WTC11 (cell line): ENCODE measurements around the gene PRR5L. TPM values are rescaled to one million over a fixed set of nuclear protein-coding genes. Genes with fewer than 3 reads are reported as not detected.

ENCODE experiments used
- ATAC-seq: fragments of 200-7000 bp; cut with Tn5 transposase; 2 replicates; pipeline ENCODE4 v1.10.0; 2021; ENCODE audit warnings: mild to moderate bottlenecking, moderate library complexity
- CTCF ChIA-PET: fragments of 300-600 bp; sonication (Branson Sonifier 250); formaldehyde crosslinking; loops from one replicate; lab custom pipeline; 2021; ENCODE audit warnings: antibody characterized with exemption; lab: Charles Lee
- POLR2A ChIA-PET: fragments of 350-600 bp; sonication (Branson Sonifier 250); formaldehyde crosslinking; loops from one replicate; lab custom pipeline; 2021; ENCODE audit warnings: antibody characterized with exemption; lab: Charles Lee
- DNase-seq: peaks from one replicate; pipeline ENCODE4 v3.0.0; 2021; ENCODE audit warnings: low spot score
- H3K27ac Mint-ChIP-seq: 2 replicates; pipeline ENCODE4 v1.8.0; 2021; ENCODE audit warnings: mixed read lengths
- H3K27me3 Mint-ChIP-seq: 2 replicates; pipeline ENCODE4 v1.8.0; 2021; ENCODE audit warnings: low read depth, mild to moderate bottlenecking, moderate library complexity, mixed read lengths
- H3K36me3 Mint-ChIP-seq: 2 replicates; pipeline ENCODE4 v1.8.0; 2021; ENCODE audit warnings: mixed read lengths
- H3K4me1 Mint-ChIP-seq: 2 replicates; pipeline ENCODE4 v1.8.0; 2022; ENCODE audit warnings: mixed read lengths
- H3K4me3 Mint-ChIP-seq: 2 replicates; pipeline ENCODE4 v1.8.0; 2021; ENCODE audit warnings: mild to moderate bottlenecking, moderate library complexity, mixed read lengths
- H3K9me3 Mint-ChIP-seq: 2 replicates; pipeline ENCODE4 v1.8.0; 2021; ENCODE audit warnings: mixed read lengths
- ELF4 ChIP-seq: sonication (generic); formaldehyde crosslinking; IDR thresholded peaks from 2 replicates; pipeline ENCODE4 v1.8.1; 2022; ENCODE audit warnings: low read depth, mild to moderate bottlenecking, moderate library complexity, missing genetic modification reagents
- MYBL2 ChIP-seq: sonication (generic); formaldehyde crosslinking; IDR thresholded peaks from 2 replicates; pipeline ENCODE4 v1.8.1; 2023; ENCODE audit warnings: mild to moderate bottlenecking, moderate library complexity, missing genetic modification reagents
- OVOL2 ChIP-seq: fragments of 250-450 bp; sonication (Bioruptor Pico); IDR thresholded peaks from 2 replicates; pipeline ENCODE4 v1.9.0; 2021; ENCODE audit warnings: mild to moderate bottlenecking, borderline replicate concordance
- RORB ChIP-seq: fragments of 250-450 bp; sonication (Bioruptor Pico); IDR thresholded peaks from 2 replicates; pipeline ENCODE4 v1.9.0; 2021; ENCODE audit warnings: mild to moderate bottlenecking
- USF2 ChIP-seq: sonication (generic); formaldehyde crosslinking; IDR thresholded peaks from 2 replicates; pipeline ENCODE4 v1.8.1; 2023; ENCODE audit warnings: mild to moderate bottlenecking, missing genetic modification reagents, moderate library complexity
- ZNF317 ChIP-seq: sonication (generic); formaldehyde crosslinking; IDR thresholded peaks from 2 replicates; pipeline ENCODE4 v1.8.1; 2023; ENCODE audit warnings: low read depth, mild to moderate bottlenecking, moderate library complexity, missing genetic modification reagents, borderline replicate concordance
- ZNF671 ChIP-seq: fragments of 250-450 bp; sonication (Bioruptor Pico); IDR thresholded peaks from 2 replicates; pipeline ENCODE4 v1.8.0; 2021; ENCODE audit warnings: mild to moderate bottlenecking
- total RNA-seq: library from RNA; stranded (reverse); gene quantifications from 3 replicates; pipeline ENCODE4 v1.2.3, GENCODE V29; 2021
- TF ChIP-seq, protein P1 (sequence below): sonication (generic); formaldehyde crosslinking; IDR thresholded peaks from 2 replicates; pipeline ENCODE4 v1.8.0; 2023; ENCODE audit warnings: mild to moderate bottlenecking, missing genetic modification reagents
- TF ChIP-seq, protein P2 (sequence below): sonication (generic); formaldehyde crosslinking; IDR thresholded peaks from 2 replicates; pipeline ENCODE4 v1.8.1; 2023; ENCODE audit warnings: mild to moderate bottlenecking, missing genetic modification reagents, moderate library complexity
- TF ChIP-seq, protein P3 (sequence below): sonication (generic); formaldehyde crosslinking; IDR thresholded peaks from 2 replicates; pipeline ENCODE4 v1.8.1; 2023; ENCODE audit warnings: mild to moderate bottlenecking, moderate library complexity, missing genetic modification reagents
- TF ChIP-seq, protein P4 (sequence below): sonication (generic); formaldehyde crosslinking; IDR thresholded peaks from 2 replicates; pipeline ENCODE4 v1.8.1; 2022; ENCODE audit warnings: missing genetic modification reagents, borderline replicate concordance
- TF ChIP-seq, protein P5 (sequence below): sonication (generic); formaldehyde crosslinking; IDR thresholded peaks from 2 replicates; pipeline ENCODE4 v1.8.0; 2022; ENCODE audit warnings: mild to moderate bottlenecking, missing genetic modification reagents
- TF ChIP-seq, protein P6 (sequence below): sonication (generic); formaldehyde crosslinking; IDR thresholded peaks from 2 replicates; pipeline ENCODE4 v1.8.1; 2023; ENCODE audit warnings: mild to moderate bottlenecking, missing genetic modification reagents
- TF ChIP-seq, protein P7 (sequence below): sonication (generic); formaldehyde crosslinking; IDR thresholded peaks from 2 replicates; pipeline ENCODE4 v1.8.1; 2022; ENCODE audit warnings: mild to moderate bottlenecking, missing genetic modification reagents, moderate library complexity, borderline replicate concordance

Gene PRR5L
- total RNA-seq, 1 experiment from 2014 or later = 3.9 TPM

DNA sequence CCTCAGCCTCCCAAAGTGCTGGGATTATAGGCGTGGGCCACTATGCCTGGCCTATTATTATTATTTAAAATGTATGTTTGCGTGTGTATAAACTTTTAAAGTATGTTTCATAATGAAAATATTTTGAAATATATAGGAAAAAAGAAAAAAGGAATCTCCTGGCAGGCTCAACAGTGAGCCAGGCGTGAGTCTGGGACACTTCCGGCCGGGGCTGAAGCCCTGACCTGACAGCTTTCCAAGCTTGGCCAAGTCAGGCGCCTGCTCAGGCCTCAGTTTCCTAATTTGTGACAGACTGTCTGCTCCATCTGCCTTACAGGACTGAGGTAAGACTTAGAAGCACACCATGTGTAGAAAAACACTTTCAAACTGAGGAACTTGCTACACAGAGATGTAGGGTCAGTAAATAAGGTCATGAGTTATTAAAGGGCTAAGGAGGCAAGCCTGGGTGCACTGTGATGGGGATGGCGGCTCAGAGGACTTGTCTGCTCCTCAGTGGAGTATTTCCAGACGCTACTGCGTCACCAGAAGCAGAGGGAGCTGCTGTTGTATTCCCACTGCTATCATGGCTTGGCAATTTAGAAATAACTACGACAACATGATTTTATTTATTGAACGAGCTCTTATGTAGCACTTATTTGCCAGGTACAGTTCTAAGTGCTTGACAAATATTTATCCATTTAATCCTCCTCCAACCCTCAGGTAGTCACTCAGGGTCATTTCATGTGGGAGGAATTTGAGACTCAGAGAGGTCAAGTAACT, 100.1 kb downstream of the PRR5L start (continued):
- TF ChIP-seq, protein P1, sequence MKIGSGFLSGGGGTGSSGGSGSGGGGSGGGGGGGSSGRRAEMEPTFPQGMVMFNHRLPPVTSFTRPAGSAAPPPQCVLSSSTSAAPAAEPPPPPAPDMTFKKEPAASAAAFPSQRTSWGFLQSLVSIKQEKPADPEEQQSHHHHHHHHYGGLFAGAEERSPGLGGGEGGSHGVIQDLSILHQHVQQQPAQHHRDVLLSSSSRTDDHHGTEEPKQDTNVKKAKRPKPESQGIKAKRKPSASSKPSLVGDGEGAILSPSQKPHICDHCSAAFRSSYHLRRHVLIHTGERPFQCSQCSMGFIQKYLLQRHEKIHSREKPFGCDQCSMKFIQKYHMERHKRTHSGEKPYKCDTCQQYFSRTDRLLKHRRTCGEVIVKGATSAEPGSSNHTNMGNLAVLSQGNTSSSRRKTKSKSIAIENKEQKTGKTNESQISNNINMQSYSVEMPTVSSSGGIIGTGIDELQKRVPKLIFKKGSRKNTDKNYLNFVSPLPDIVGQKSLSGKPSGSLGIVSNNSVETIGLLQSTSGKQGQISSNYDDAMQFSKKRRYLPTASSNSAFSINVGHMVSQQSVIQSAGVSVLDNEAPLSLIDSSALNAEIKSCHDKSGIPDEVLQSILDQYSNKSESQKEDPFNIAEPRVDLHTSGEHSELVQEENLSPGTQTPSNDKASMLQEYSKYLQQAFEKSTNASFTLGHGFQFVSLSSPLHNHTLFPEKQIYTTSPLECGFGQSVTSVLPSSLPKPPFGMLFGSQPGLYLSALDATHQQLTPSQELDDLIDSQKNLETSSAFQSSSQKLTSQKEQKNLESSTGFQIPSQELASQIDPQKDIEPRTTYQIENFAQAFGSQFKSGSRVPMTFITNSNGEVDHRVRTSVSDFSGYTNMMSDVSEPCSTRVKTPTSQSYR (CRISPR knock-in tag) = no peak
- no peak for TF ChIP-seq OVOL2 (CRISPR knock-in tag)
- TF ChIP-seq, protein P2, sequence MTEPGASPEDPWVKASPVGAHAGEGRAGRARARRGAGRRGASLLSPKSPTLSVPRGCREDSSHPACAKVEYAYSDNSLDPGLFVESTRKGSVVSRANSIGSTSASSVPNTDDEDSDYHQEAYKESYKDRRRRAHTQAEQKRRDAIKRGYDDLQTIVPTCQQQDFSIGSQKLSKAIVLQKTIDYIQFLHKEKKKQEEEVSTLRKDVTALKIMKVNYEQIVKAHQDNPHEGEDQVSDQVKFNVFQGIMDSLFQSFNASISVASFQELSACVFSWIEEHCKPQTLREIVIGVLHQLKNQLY (CRISPR knock-in tag) = no peak
- no peak for TF ChIP-seq MYBL2 (CRISPR knock-in tag)
- TF ChIP-seq, protein P3, sequence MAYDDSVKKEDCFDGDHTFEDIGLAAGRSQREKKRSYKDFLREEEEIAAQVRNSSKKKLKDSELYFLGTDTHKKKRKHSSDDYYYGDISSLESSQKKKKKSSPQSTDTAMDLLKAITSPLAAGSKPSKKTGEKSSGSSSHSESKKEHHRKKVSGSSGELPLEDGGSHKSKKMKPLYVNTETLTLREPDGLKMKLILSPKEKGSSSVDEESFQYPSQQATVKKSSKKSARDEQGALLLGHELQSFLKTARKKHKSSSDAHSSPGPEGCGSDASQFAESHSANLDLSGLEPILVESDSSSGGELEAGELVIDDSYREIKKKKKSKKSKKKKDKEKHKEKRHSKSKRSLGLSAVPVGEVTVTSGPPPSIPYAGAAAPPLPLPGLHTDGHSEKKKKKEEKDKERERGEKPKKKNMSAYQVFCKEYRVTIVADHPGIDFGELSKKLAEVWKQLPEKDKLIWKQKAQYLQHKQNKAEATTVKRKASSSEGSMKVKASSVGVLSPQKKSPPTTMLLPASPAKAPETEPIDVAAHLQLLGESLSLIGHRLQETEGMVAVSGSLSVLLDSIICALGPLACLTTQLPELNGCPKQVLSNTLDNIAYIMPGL (CRISPR knock-in tag) = no peak
- TF ChIP-seq RORB = no peak
- TF ChIP-seq, protein P4, sequence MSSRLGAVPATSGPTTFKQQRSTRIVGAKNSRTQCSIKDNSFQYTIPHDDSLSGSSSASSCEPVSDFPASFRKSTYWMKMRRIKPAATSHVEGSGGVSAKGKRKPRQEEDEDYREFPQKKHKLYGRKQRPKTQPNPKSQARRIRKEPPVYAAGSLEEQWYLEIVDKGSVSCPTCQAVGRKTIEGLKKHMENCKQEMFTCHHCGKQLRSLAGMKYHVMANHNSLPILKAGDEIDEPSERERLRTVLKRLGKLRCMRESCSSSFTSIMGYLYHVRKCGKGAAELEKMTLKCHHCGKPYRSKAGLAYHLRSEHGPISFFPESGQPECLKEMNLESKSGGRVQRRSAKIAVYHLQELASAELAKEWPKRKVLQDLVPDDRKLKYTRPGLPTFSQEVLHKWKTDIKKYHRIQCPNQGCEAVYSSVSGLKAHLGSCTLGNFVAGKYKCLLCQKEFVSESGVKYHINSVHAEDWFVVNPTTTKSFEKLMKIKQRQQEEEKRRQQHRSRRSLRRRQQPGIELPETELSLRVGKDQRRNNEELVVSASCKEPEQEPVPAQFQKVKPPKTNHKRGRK (CRISPR knock-in tag) = no peak

DNA sequence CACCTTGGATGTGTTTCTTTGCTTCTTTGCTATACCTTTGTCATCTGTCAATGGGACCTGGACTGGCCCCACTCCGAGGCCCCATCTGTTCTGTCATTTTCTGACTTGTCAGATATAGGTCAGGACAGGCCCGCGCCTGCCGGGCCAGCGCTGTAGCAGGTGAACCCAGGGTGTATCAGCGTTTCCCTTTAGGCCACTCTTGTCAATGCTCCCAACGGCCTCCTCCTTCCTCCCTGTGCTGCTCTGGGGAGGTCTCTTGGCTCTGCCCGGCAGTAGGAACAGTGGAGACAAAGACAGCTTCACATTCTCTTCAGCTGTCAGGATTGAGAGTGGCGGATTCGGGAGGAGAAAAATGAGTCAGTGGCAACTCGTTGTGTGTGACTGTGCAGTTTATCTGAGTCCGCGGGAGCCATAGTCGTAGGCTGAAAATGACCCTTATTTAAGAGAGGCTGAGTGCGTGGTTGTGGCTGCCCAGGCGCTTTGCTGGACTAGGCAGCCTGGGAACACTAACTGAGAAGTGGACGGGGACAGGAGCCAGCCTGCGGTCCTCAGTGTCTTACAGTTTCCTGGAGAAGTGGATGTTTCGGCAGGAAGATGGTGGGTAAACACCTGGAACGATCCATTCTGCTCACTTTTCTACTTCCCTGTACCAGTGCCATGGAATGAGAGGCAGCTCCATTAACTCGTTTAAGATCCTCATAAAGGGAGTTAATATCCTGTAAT, 102.3 kb downstream of the PRR5L start:
- no peak for ATAC-seq
- POLR2A ChIA-PET = no interaction called here
- no peaks in the 10 kb centered on the region for H3K27me3 Mint-ChIP-seq
- no peaks in the 10 kb centered on the region for H3K36me3 Mint-ChIP-seq
- no peak overlapping the region for H3K4me3 Mint-ChIP-seq
- H3K9me3 Mint-ChIP-seq = no peaks in the 10 kb centered on the region
- CTCF ChIA-PET = no interaction called here
- no peaks in the 10 kb centered on the region for H3K4me1 Mint-ChIP-seq
- no peak overlapping the region for H3K27ac Mint-ChIP-seq
- DNase-seq = no peak
- TF ChIP-seq ELF4 (CRISPR knock-in tag) = no peak
- TF ChIP-seq, protein P5, sequence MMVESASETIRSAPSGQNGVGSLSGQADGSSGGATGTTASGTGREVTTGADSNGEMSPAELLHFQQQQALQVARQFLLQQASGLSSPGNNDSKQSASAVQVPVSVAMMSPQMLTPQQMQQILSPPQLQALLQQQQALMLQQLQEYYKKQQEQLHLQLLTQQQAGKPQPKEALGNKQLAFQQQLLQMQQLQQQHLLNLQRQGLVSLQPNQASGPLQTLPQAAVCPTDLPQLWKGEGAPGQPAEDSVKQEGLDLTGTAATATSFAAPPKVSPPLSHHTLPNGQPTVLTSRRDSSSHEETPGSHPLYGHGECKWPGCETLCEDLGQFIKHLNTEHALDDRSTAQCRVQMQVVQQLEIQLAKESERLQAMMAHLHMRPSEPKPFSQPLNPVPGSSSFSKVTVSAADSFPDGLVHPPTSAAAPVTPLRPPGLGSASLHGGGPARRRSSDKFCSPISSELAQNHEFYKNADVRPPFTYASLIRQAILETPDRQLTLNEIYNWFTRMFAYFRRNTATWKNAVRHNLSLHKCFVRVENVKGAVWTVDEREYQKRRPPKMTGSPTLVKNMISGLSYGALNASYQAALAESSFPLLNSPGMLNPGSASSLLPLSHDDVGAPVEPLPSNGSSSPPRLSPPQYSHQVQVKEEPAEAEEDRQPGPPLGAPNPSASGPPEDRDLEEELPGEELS (CRISPR knock-in tag) = no peak
- no peak for TF ChIP-seq ZNF671
- TF ChIP-seq, protein P3 (CRISPR knock-in tag) = no peak
- TF ChIP-seq, protein P4 (CRISPR knock-in tag) = no peak
- TF ChIP-seq USF2 = no peak
- TF ChIP-seq, protein P6, sequence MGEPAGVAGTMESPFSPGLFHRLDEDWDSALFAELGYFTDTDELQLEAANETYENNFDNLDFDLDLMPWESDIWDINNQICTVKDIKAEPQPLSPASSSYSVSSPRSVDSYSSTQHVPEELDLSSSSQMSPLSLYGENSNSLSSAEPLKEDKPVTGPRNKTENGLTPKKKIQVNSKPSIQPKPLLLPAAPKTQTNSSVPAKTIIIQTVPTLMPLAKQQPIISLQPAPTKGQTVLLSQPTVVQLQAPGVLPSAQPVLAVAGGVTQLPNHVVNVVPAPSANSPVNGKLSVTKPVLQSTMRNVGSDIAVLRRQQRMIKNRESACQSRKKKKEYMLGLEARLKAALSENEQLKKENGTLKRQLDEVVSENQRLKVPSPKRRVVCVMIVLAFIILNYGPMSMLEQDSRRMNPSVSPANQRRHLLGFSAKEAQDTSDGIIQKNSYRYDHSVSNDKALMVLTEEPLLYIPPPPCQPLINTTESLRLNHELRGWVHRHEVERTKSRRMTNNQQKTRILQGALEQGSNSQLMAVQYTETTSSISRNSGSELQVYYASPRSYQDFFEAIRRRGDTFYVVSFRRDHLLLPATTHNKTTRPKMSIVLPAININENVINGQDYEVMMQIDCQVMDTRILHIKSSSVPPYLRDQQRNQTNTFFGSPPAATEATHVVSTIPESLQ (CRISPR knock-in tag) = no peak
- TF ChIP-seq, protein P7, sequence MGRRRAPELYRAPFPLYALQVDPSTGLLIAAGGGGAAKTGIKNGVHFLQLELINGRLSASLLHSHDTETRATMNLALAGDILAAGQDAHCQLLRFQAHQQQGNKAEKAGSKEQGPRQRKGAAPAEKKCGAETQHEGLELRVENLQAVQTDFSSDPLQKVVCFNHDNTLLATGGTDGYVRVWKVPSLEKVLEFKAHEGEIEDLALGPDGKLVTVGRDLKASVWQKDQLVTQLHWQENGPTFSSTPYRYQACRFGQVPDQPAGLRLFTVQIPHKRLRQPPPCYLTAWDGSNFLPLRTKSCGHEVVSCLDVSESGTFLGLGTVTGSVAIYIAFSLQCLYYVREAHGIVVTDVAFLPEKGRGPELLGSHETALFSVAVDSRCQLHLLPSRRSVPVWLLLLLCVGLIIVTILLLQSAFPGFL (CRISPR knock-in tag) = no peak
- no peak for TF ChIP-seq ZNF317 (CRISPR knock-in tag)
